GM12872 (cell line): ENCODE measurements around the gene POLR1E.

Experiments
- CTCF ChIP-seq: IDR thresholded peaks from 3 replicates; pipeline ENCODE4 v1.5.1; 2011; ENCODE audit warnings: low read depth, mild to moderate bottlenecking, low read length, moderate library complexity; ENCODE audit not compliant: insufficient read depth

Gene POLR1E

GRCh38 chr9:37521111-37521510 lies 35.4 kb downstream of the POLR1E start:
- TF ChIP-seq CTCF, result no peak

- TF ChIP-seq CTCF, result no peak
These were observed 37.2 kb downstream of the POLR1E start for GRCh38 chr9:37522971-37523370.

GRCh38 chr9:37523916-37524315 lies 38.2 kb downstream of the POLR1E start:
- TF ChIP-seq CTCF, result no peak

GRCh38 chr9:37528652-37529471 lies 43.1 kb downstream of the POLR1E start:
- no peak for TF ChIP-seq CTCF

GRCh38 chr9:37531699-37532098 lies 46.0 kb downstream of the POLR1E start:
- TF ChIP-seq CTCF, result no peak

- TF ChIP-seq CTCF, result no peak
These were observed 48.7 kb downstream of the POLR1E start for GRCh38 chr9:37534412-37534811.

- TF ChIP-seq CTCF, result no peak
These were observed 49.2 kb downstream of the POLR1E start for GRCh38 chr9:37534901-37535300.
